GM06990 (cell line): ENCODE results near the gene SLC26A9.

Experiments used
- DNase-seq: peaks from one replicate; pipeline ENCODE4 v3.0.0-alpha.2; 2011; ENCODE audit not compliant: insufficient read length; ENCODE audit errors: extremely low read depth
- H3K27me3 ChIP-seq: replicated peaks from 2 replicates; pipeline ENCODE4 v1.6.0; 2011; ENCODE audit warnings: low read length; ENCODE audit not compliant: control insufficient read depth, insufficient read depth
- H3K36me3 ChIP-seq: 2 replicates; pipeline ENCODE4 v1.5.1; 2011; ENCODE audit warnings: low read length; ENCODE audit not compliant: control insufficient read depth, insufficient read depth
- H3K4me3 ChIP-seq: replicated peaks from 2 replicates; pipeline ENCODE4 v1.5.1; 2011; ENCODE audit warnings: low read depth, mild to moderate bottlenecking, control low read depth, low read length
- TF ChIP-seq, protein P1 (sequence below): IDR thresholded peaks from 2 replicates; pipeline ENCODE4 v1.5.1; 2011; ENCODE audit warnings: low read length, control low read depth, mild to moderate bottlenecking, inconsistent platforms; ENCODE audit not compliant: insufficient read depth, poor library complexity, severe bottlenecking

Gene SLC26A9

GRCh38 chr1:205980237-205980870, 37.1 kb upstream of the SLC26A9 start:
- TF ChIP-seq, protein P1, sequence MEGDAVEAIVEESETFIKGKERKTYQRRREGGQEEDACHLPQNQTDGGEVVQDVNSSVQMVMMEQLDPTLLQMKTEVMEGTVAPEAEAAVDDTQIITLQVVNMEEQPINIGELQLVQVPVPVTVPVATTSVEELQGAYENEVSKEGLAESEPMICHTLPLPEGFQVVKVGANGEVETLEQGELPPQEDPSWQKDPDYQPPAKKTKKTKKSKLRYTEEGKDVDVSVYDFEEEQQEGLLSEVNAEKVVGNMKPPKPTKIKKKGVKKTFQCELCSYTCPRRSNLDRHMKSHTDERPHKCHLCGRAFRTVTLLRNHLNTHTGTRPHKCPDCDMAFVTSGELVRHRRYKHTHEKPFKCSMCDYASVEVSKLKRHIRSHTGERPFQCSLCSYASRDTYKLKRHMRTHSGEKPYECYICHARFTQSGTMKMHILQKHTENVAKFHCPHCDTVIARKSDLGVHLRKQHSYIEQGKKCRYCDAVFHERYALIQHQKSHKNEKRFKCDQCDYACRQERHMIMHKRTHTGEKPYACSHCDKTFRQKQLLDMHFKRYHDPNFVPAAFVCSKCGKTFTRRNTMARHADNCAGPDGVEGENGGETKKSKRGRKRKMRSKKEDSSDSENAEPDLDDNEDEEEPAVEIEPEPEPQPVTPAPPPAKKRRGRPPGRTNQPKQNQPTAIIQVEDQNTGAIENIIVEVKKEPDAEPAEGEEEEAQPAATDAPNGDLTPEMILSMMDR, result no peak
- DNase-seq, result no peak
- Histone ChIP-seq H3K4me3 (no peak overlapping the region), H3K36me3 (no peaks in the 10 kb centered on the region), H3K27me3 (no peaks in the 10 kb centered on the region; the same call in none of the 2 replicates)

DNA sequence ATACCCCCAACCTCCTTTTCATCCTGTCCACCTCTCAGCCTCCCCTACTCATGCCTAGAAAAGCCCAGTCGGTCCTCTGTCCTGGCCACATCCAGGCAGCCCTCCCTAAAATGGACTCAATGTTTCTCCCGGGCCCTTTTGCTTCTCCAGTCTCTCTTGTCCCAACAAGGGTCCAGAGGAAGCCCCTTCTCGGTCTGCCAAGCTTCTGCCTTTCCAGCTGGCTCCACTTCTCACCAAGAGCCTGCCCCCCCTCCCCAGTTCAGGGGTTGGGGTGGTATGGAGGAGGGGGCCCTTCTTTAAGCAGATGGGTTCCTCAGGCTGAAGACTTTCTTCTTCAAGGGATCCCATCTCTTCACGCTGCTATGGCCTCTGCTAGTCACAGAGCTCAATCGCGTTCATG, 36.0 kb upstream of the SLC26A9 start:
- TF ChIP-seq, protein P1, result no peak
- Histone ChIP-seq H3K4me3 (no peak overlapping the region), H3K27me3 (no peaks in the 10 kb centered on the region; the same call in none of the 2 replicates), H3K36me3 (no peaks in the 10 kb centered on the region)
- no peak for DNase-seq

- TF ChIP-seq, protein P1, result no peak
- Histone ChIP-seq H3K36me3 (no peaks in the 10 kb centered on the region), H3K4me3 (no peak overlapping the region), H3K27me3 (no peaks in the 10 kb centered on the region; the same call in none of the 2 replicates)
- no peak for DNase-seq
Observed at GRCh38 chr1:205978676-205979075, 35.4 kb upstream of the SLC26A9 start.

GRCh38 chr1:205977402-205978014, 34.3 kb upstream of the SLC26A9 start:
- no peak for DNase-seq
- TF ChIP-seq, protein P1, result peak; percentile 92
- Histone ChIP-seq H3K27me3 (no peaks in the 10 kb centered on the region; the same call in none of the 2 replicates), H3K36me3 (no peaks in the 10 kb centered on the region), H3K4me3 (no peak overlapping the region)

- TF ChIP-seq, protein P1, result no peak
- Histone ChIP-seq H3K36me3 (no peaks in the 10 kb centered on the region), H3K4me3 (no peak overlapping the region), H3K27me3 (no peaks in the 10 kb centered on the region; the same call in none of the 2 replicates)
- DNase-seq, result no peak
Observed at GRCh38 chr1:205976708-205977401, 33.6 kb upstream of the SLC26A9 start.
